ENCODE measurements around the gene NFKBIL1. TPM values are rescaled to one million over a fixed set of nuclear protein-coding genes. Genes with fewer than 3 reads are reported as not detected.
A peak's percentile ranks its signal among the peaks of the same experiment; 100 is the strongest.

Gene NFKBIL1
- total and polyA plus RNA-seq, 9 of the 15 experiments (the other 6 are each of a cell fraction or from before 2014, with no cell fraction given) = 0.49 to 33.1 (median 7.6) TPM

- no peak for TF ChIP-seq ZNF518B (CRISPR knock-in tag; IDR thresholded peaks at IDR 0.05)
- TF ChIP-seq REST (IDR thresholded peaks at IDR 0.05; ENCODE audit: borderline replicate concordance) = no peak
- no peak for TF ChIP-seq REST (CRISPR knock-in tag; IDR thresholded peaks at IDR 0.05; ENCODE audit: low read depth)
- no peak for TF ChIP-seq CCNT2 (IDR thresholded peaks at IDR 0.05; ENCODE audit: borderline replicate concordance, extremely low read depth, insufficient read length, low read depth, low read length)
- TF ChIP-seq XRCC5 (IDR thresholded peaks at IDR 0.05; ENCODE audit: low read depth, low read length) = no peak
- no peak for TF ChIP-seq ELF1 (tag; IDR thresholded peaks at IDR 0.05)
- no peak for TF ChIP-seq ZNF24 (IDR thresholded peaks at IDR 0.05)
- TF ChIP-seq ZNF316 (IDR thresholded peaks at IDR 0.05) = peak; percentile 77
- 0 out of 2 replicates have a peak, but pooled peaks have one; percentile 3 for TF ChIP-seq ELF4 (CRISPR knock-in tag; IDR thresholded peaks at IDR 0.05)
- TF ChIP-seq TRIM25 (IDR thresholded peaks at IDR 0.05; ENCODE audit: borderline replicate concordance) = no peak
- peak; percentile 17; the same call in 1 of the 2 replicates for TF ChIP-seq MTA1 (IDR thresholded peaks at IDR 0.05; ENCODE audit: borderline replicate concordance)
- TF ChIP-seq LEF1 (IDR thresholded peaks at IDR 0.05) = peak; percentile 82
- TF ChIP-seq SREBF1 (IDR thresholded peaks at IDR 0.05; ENCODE audit: borderline replicate concordance, low read depth, low read length) = no peak
- no peak for TF ChIP-seq ZNF436 (CRISPR knock-in tag; IDR thresholded peaks at IDR 0.05)
- no peak for TF ChIP-seq FOXJ3 (CRISPR knock-in tag; IDR thresholded peaks at IDR 0.05)
Measured at GRCh38 chr6:31558631-31559500, 11.5 kb downstream of the NFKBIL1 start (continued).
